Stimulated activated CD8-positive, alpha-beta memory T cell treated with anti-CD3 and anti-CD28 coated beads, Interleukin-2, amount 100 ng/mL, for 1 hour (primary cell): ENCODE results near the gene ALDH1A1.
"Not testable (repeated sequence)": the region's sequence is repeated elsewhere in the genome, so short reads cannot be mapped to it uniquely, and the experiment has no call there.

Source experiments
- DNase-seq, 2 donors: peaks; one replicate each; pipeline ENCODE4 v3.0.0-alpha.2; 2020; ENCODE audit warnings: low read depth in 2 of 2

Gene ALDH1A1

DNA sequence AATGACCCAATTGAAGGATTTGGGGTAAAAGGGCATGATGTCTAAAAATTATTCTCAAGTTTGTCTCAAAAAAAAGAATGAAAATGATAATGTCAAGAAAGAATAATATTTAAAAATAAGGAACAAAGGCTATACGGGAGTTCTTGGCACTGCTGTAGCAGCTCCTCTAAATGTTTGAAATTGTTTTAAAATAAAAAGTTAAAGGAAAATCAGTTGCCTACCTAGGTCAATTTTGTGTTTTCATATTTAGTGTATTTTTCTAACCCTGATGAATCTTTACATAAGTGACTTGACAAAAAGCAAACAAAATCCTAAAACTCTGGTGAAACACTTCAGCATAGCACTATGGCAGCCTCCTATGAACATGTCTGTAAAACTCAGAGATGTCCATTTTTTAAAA lies 56.4 kb downstream of the ALDH1A1 start:
- DNase-seq: no peak

DNA sequence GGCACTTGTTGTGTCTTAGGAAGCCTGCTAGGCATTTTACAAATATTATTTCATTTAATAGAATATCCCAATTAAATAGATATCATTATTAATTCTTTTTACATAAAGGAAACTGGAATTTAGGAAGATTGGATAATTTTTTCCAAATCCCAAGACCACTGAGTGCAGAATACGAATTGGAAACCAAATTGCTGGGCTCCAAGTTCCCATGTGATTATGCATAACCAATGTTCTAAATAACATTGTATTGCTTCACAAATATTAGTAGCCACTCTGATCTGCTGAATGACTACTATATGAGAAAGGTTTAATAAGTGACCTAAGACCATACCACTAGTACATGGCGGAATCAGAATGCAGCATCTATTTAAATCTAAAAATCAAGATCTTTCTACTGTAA lies 57.7 kb downstream of the ALDH1A1 start:
- DNase-seq: no peak

- no peak for DNase-seq
These were observed 58.5 kb downstream of the ALDH1A1 start for GRCh38 chr9:72894342-72894741.

GRCh38 chr9:72893437-72893836 lies 59.4 kb downstream of the ALDH1A1 start:
- no peak for DNase-seq

- no peak for DNase-seq
These were observed 61.8 kb downstream of the ALDH1A1 start for GRCh38 chr9:72891043-72891442.

DNA sequence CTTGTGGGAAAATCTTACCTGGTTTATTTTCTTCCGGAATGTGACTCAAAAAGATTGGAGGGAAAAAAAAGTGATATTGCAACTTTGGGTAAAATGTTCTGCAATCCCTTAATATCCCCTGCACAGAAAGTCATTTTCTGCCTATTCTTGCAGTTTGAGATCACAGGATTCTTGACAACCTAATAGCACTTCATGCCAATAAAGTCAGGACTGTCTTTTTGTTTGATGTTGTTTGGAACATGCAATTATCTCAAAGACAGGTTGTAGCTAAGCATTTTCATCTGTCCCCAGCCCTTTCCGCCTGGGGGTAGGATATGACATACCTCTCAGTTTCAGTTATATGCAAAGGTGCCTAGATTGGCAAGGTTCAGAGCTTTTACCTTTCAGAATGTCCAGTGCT lies 63.9 kb downstream of the ALDH1A1 start:
- DNase-seq: no peak

DNA sequence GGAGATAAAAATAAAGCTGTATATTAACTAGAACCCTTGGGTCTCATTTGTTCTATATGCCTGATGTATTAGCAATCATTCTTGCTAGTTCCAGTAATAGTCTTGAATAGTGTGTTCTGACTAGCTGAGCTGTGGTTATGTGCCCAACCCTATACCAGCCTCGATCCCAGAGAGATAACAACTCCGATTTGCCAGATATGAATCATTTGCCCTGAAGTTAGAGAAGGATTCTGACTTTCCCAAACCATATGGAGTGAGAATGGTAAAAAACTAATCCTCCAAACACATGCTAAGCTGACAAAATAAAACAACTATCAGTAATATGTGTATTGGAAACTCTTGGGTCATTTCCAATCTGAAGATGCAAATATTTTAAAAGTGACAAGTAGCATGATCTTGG lies 64.8 kb downstream of the ALDH1A1 start:
- DNase-seq: no peak

DNA sequence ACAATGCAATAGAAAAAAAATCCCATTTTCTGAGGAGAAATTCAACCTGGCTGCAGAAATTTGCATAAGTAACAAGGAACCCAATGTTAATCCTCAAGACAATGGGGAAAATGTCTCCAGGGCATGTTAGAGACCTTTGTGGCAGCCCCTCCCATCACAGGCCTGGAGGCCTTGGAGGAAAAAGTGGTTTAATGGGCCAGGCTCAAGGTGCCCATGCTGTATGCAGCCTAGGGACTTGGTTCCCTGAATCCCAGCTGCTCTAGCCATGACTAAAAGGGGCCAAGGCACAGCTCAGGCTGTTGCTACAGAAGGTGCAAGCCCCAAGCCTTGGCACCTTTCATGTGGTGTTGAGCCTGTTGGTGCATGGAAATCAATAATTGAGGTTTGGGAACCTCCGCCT lies 66.5 kb downstream of the ALDH1A1 start:
- DNase-seq: no peak

GRCh38 chr9:72884508-72884907 lies 68.3 kb downstream of the ALDH1A1 start:
- no peak for DNase-seq

GRCh38 chr9:72883875-72884274 lies 69.0 kb downstream of the ALDH1A1 start:
- no peak for DNase-seq

GRCh38 chr9:72882117-72882775 lies 70.6 kb downstream of the ALDH1A1 start:
- no peak for DNase-seq

- no peak for DNase-seq
These were observed 72.0 kb downstream of the ALDH1A1 start for GRCh38 chr9:72880821-72881220.

GRCh38 chr9:72875221-72875620 lies 77.6 kb downstream of the ALDH1A1 start:
- no peak for DNase-seq

DNA sequence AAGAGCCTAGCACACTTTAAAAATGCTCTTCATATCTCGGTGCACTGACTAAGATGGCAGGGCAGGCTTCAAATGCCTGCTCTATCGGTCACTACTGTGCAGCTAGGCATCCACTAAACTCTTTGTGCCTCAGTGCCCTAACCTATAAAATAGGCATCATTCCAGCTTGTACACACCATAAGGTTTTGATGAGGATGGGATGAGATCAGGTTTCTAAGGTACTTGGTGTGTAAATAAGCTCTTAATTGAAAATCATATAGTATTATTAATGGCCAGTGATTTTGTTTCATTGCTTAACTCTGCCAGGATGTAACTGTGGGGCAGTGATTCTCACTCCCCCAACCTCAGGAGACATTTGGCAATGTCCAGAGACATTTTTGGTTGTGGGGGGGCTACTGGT lies 78.5 kb downstream of the ALDH1A1 start:
- no peak for DNase-seq

GRCh38 chr9:72873456-72873855 lies 79.4 kb downstream of the ALDH1A1 start:
- no peak for DNase-seq

DNA sequence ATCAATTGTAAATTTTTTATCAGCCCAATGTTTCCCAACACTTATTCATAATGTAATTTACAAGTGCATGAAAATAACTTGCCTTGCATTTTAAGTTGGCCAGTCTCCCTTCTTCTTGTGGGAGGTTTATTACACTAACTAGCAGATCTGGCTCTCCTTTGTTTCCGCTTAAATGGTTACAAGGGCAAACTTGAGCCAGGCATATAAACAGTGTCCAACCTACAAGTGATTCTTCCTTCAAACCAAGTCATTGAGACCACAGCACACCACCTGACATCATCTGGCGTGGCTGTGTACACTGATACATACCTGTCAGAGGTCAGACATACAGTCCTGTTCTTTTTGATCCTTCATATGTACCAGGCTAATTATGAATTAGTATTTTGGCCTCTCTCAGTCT lies 80.1 kb downstream of the ALDH1A1 start:
- DNase-seq: no peak

DNA sequence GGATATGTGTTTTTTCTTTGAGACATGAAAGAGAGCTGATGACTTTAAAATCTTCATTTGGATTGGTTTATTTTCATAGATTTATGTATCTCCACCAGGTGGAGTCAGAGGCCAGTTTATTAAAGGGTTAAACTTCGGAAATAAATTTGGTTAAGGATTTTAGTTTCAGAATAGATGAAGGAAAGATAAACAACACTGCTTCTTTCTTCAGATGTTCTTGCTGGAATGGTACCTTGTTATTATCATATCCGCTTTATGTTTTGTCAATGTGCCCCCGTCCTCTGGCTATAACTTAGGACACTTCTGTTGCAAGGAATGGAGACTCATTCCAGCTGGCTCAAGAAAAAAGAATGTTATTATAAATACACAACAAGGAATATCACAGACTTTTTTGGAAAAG lies 81.2 kb downstream of the ALDH1A1 start:
- DNase-seq: no peak

DNA sequence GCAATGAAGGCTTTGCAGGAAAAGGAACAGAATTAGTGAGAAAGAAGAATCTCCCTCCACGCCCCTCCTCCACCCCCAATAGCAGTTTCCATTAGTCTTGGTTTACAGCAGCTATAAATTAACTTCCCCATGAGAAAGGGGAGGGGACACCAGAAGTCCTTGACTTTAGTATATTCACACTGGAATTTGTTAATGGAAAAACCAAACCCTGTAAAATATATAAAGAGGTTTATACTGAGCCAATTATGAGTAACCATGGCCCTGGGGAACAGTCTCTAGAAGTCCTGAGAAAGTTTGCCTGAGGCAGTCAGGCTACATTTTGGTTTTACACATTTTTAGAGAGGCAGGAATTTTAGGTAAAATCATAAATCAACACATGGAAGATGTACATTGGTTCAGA lies 88.5 kb downstream of the ALDH1A1 start:
- no peak for DNase-seq

DNA sequence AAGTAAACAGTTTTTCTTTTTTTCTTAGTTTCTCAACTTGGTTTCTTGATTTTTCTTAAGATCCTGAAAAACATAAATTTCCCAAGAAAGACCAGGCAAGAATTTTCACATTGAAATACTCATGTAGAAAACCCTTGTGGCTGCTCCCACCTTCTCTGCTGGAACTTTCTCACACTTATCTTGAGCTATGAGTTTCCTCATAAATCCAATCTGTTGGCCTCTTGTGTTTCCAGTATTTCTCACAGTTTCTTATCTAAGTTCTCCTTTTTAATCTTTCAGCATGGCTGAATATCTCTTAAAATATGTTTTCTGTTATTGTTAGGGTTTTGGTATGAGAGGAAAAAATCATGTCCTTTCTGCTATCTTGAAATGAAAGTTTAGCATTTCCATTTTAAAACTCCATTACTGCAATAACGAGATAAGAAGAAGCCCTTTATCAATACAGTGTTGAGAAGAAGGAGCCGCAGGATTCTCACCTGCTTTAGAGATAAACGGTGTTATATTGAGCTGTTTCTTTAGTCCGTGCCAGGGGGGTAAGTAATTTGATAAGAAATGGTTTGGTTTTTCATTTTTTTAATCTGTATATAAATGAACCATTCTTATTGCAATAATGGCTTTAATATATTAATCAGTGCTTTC lies 89.3 kb downstream of the ALDH1A1 start:
- DNase-seq: no peak

GRCh38 chr9:72862788-72863187 lies 90.1 kb downstream of the ALDH1A1 start:
- not testable (repeated sequence) for DNase-seq

- no peak for DNase-seq
These were observed 94.6 kb downstream of the ALDH1A1 start for GRCh38 chr9:72858089-72858912.

DNA sequence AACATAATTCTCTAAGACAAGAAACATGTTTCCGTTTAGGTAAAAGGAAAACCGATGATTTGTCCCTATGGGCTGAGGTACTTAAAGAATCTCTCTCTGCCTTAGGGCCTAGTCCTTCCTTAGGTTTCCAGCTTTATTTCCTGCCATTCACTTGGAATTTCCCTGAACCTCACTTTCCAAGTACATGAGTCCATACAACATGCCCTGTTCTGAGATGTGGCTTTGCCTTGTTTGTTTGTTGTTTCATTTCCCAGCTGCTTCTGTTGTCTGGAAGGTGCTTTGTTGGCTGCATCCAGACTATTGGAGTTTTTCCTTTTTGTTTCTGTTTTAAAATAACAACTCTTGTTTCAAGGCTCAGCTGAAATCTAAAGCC lies 95.2 kb downstream of the ALDH1A1 start:
- no peak for DNase-seq
